GM19193 (cell line): Measurements from ENCODE around the gene TRPV4.

Experiments used
- POLR2A ChIP-seq: IDR thresholded peaks from 4 replicates; pipeline ENCODE4 v1.6.1; 2011; ENCODE audit not compliant: insufficient read depth, insufficient read length; ENCODE audit errors: extremely low read depth

The TRPV4 gene

GRCh38 chr12:109808876-109809646, 24.1 kb downstream of the TRPV4 start:
- TF ChIP-seq POLR2A, result no peak

DNA sequence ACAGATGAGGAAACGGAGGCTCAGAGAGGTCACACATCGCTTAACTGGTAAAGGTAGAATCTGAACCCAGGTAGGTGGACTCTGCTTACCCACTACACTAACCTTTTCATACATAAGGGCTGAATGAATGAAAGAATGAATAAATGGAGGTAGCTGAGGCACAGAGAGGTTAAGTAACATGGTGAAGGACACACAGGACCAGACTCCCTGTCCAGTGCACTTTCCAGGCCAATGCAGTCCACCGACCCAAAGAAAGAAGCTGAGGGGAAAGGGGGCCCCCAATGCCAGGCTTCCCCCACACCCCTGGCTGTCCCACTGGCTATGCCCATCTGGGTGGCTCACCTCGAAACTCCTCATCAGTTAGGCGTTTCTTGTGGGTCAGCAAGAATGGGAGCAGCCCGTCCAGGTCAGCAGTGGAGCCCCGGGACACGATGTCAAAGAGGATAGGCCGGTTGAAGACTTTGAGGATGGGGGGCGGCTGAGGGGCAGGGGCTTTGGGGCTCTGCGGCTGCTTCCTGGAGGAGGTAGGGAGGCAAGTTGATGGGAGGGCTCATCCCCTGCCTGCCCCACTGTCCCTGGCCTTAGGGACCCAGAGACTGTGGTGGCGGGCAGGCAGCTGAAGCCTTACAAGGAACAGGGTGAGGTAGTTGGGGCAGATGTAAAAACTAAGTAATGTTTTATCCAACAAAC, 25.1 kb downstream of the TRPV4 start:
- TF ChIP-seq POLR2A, result no peak

DNA sequence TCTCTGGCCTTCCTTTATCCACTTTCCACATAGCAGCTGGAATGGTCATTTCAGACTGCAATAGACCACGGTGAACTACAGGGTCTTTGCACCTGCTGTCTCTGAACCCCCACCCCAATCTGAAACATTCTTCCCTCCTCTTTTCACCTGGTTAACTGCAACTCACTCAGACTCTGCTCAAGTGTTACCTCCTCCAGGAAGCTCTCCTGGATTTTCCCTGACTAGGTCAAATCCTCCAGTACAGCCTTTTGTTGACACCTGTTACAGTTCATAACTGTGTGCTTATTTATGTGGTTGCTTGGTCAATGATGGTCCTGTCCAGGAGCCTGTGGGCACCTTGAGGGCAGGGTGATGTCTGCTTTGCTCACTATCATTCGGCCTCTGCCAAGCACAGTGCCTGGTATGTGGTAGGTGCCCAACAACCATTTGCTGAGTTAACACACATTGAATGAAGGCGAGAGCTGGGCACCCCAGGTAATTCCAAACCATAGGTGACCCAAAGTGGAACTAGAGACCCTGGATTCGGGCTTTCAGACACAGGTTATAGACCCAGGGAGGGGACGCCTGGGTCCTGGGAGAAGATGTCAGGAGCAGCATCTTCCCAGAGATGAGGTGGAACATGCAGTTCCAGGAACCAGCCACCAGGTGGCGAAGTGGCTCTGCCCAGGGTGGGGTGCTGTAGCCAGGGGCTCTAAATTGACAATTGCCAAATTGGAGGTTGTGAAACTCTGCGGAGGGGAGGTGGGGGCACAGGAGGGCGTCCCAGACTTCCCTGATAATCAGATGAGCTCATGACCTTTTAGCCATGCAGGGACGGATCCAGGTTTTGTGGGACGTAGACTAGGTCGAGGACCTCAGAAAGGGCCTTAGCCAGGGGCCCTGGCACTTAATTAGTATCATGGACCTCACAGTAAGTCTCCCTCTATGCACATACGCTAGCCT, 28.1 kb downstream of the TRPV4 start:
- no peak for TF ChIP-seq POLR2A

GRCh38 chr12:109803678-109804077, 29.5 kb downstream of the TRPV4 start:
- no peak for TF ChIP-seq POLR2A

GRCh38 chr12:109802828-109803227, 30.4 kb downstream of the TRPV4 start:
- TF ChIP-seq POLR2A, result no peak

DNA sequence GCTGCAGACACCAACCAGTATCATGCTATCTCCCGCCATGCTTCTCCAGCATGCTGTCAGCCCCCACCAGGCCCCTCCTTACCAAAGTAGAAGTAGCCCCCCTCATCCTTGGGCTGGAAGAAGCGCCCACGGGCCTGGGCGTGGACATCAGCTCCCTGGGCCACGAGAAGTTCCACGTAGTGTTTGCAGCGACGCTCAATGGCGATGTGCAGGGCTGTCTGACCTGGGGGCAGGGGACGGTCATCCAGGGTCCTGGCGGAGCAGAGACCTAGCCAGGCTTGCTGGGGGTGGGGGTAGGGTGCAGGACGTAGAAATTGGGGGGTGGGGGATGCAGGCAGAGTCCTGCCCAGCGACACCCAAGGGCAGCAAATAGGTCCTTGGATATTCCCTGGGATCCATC, 32.7 kb downstream of the TRPV4 start:
- TF ChIP-seq POLR2A, result no peak

DNA sequence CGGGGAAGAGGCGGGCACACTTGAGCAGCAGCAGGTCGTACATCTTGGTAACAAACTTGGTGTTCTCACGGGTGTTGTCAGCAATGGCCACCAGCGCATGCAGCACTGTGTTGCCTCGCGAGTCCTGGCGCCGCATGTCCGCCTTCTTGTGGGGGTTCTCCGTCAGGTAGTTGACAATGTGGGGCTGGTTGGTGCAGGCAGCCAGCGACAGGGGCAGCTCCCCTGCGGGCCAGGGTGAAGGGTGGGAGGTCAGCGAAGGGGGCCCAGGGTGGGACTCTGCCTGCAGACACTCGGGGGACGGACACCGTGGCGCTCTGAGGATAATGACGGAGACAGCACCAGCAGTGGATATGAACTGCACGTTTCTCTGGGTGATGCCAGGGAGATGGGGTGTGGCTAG, 34.5 kb downstream of the TRPV4 start:
- TF ChIP-seq POLR2A, result no peak

- TF ChIP-seq POLR2A, result no peak
Observed at GRCh38 chr12:109797905-109798669, 35.1 kb downstream of the TRPV4 start.

DNA sequence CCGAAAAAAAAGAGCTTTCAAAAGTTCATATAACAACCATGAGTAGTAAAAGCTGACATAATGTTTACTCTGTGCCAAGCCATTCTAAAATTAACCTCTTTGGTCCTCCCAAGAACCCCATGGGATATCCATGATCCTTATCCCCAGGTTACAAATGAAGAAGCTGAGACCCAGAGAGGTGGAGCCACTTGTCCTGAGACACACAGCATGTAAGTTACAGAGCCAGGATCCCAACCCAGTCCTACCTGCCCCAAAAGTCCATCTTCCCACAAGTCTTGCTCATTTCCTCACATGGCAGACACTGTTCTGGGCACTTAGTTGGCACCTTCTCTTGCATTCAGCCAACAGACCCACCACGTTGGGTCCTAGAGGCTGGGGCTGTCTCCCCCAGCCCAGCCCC, 37.1 kb downstream of the TRPV4 start:
- TF ChIP-seq POLR2A, result no peak

DNA sequence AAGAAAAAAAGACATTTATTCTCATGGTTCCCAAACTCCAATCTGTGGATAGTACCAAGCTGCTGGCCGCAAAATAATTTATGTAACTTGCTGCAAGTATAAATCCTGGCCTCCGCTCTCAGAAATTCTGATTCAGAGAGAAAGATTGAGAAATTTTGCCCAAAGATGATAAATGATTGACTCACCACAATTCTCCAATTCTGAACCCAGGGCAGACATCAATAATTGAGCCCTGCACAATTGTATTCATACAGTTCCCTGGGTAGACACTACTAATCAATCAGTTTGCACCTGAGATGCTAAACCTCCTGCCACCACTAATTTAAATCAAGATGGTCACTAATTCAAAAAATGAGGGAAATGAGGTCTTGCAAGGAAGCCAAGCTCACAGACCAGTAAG, 38.2 kb downstream of the TRPV4 start:
- no peak for TF ChIP-seq POLR2A

GRCh38 chr12:109793826-109794501, 39.2 kb downstream of the TRPV4 start:
- TF ChIP-seq POLR2A, result no peak

DNA sequence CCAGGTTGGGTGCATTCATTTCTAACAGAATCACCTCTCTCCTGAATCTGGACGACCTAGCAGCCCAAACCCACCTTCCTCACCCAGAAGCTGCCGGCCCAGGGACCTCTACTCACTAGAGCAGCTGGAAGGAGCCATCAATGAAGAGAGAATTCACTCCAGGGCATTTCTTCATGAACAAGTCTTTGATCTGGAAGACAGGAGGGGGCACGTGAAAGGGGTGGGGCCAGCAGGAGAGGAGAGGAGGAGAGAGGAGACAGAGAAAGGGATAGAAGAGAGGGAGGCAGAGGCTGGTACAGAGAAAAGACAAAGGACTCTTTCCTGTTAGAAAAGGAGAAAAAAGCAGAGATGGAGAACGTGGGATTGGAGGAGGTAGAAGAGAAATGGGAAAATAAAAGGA, 39.8 kb downstream of the TRPV4 start:
- no peak for TF ChIP-seq POLR2A

DNA sequence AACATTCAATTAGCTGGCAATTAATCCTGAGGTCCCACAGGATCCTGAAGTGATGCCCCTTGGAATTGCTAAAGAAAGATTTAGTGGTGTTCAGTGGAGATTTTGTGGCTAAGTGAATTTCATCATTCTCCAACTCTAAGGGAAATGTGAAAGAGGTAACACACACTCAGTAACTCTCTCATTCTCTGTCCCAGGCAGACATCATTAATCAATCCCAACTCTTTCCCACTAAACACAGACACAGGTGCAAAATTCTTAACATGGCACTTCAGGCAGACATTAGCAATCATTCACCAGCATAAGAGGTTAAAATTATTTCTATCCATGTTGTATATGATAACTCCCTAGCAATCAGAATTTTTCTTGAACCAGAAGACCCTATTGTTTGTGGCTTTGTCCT, 40.2 kb downstream of the TRPV4 start:
- no peak for TF ChIP-seq POLR2A

GRCh38 chr12:109789526-109790048, 43.6 kb downstream of the TRPV4 start:
- TF ChIP-seq POLR2A, result no peak
